ENCODE data around the gene DNAAF8.
"Not testable (repeated sequence)": the region's sequence is repeated elsewhere in the genome, so short reads cannot be mapped to it uniquely, and the experiment has no call there.

Gene DNAAF8

GRCh38 chr16:4733211-4733742, 1.1 kb upstream of the DNAAF8 start:
- peak overlapping the region; percentile 90 to 100 for H3K4me3 ChIP-seq (ENCODE audit: low read depth in 1 of 2, low read length in 2 of 2)
- no peak overlapping the region for H3K27ac ChIP-seq (ENCODE audit: low read length)
- H3K4me1 ChIP-seq (ENCODE audit: control insufficient read depth in 1 of 2, insufficient read depth in 2 of 2, low read length in 2 of 2), result peaks cover 0 to 16% of the 10 kb centered on the region in 2 donors
- no peaks in the 10 kb centered on the region for H3K27me3 ChIP-seq (ENCODE audit: low read depth, low read length)
- peaks cover 10 to 25% of the 10 kb centered on the region in 2 donors for H3K36me3 ChIP-seq (ENCODE audit: control insufficient read depth in 1 of 2, insufficient read depth in 2 of 2, low read length in 2 of 2)
- H3K9me3 ChIP-seq (ENCODE audit: control insufficient read depth in 1 of 2, low read length in 2 of 2), result no peaks in the 10 kb centered on the region

GRCh38 chr16:4733747-4734062, 632 bp upstream of the DNAAF8 start:
- H3K27me3 ChIP-seq (ENCODE audit: low read depth, low read length), result no peaks in the 10 kb centered on the region
- peak overlapping the region; percentile 90 to 100 for H3K4me3 ChIP-seq (ENCODE audit: low read depth in 1 of 2, low read length in 2 of 2)
- H3K9me3 ChIP-seq (ENCODE audit: control insufficient read depth in 1 of 2, low read length in 2 of 2), result no peaks in the 10 kb centered on the region
- H3K4me1 ChIP-seq (ENCODE audit: control insufficient read depth in 1 of 2, insufficient read depth in 2 of 2, low read length in 2 of 2), result peaks cover 0 to 16% of the 10 kb centered on the region in 2 donors
- H3K27ac ChIP-seq (ENCODE audit: low read length), result no peak overlapping the region
- peaks cover 8 to 20% of the 10 kb centered on the region in 2 donors for H3K36me3 ChIP-seq (ENCODE audit: control insufficient read depth in 1 of 2, insufficient read depth in 2 of 2, low read length in 2 of 2)

- Histone ChIP-seq H3K9me3 (ENCODE audit: control insufficient read depth in 1 of 2, low read length in 2 of 2) (no peaks in the 10 kb centered on the region), H3K36me3 (ENCODE audit: control insufficient read depth in 1 of 2, insufficient read depth in 2 of 2, low read length in 2 of 2) (peaks cover 5 to 12% of the 10 kb centered on the region in 2 donors), H3K27ac (ENCODE audit: low read length) (peak overlapping the region; percentile 71), H3K27me3 (ENCODE audit: low read depth, low read length) (no peaks in the 10 kb centered on the region), H3K4me1 (ENCODE audit: control insufficient read depth in 1 of 2, insufficient read depth in 2 of 2, low read length in 2 of 2) (peaks cover 0 to 16% of the 10 kb centered on the region in 2 donors), H3K4me3 (ENCODE audit: low read depth in 1 of 2, low read length in 2 of 2) (peak overlapping the region; percentile 90 to 100)
These were observed 596 bp downstream of the DNAAF8 start for GRCh38 chr16:4734730-4735535.

GRCh38 chr16:4736546-4736945, 2.2 kb downstream of the DNAAF8 start:
- no peaks in the 10 kb centered on the region for H3K9me3 ChIP-seq (ENCODE audit: control insufficient read depth in 1 of 2, low read length in 2 of 2)
- peaks cover 0 to 3% of the 10 kb centered on the region in 2 donors for H3K36me3 ChIP-seq (ENCODE audit: control insufficient read depth in 1 of 2, insufficient read depth in 2 of 2, low read length in 2 of 2)
- H3K27me3 ChIP-seq (ENCODE audit: low read depth, low read length), result no peaks in the 10 kb centered on the region
- H3K4me1 ChIP-seq (ENCODE audit: control insufficient read depth in 1 of 2, insufficient read depth in 2 of 2, low read length in 2 of 2), result peaks cover 0 to 16% of the 10 kb centered on the region in 2 donors
- H3K4me3 ChIP-seq (ENCODE audit: low read depth in 1 of 2, low read length in 2 of 2), result no peak overlapping the region
- no peak overlapping the region for H3K27ac ChIP-seq (ENCODE audit: low read length)

- peaks cover 0 to 16% of the 10 kb centered on the region in 2 donors for H3K4me1 ChIP-seq (ENCODE audit: control insufficient read depth in 1 of 2, insufficient read depth in 2 of 2, low read length in 2 of 2)
- H3K4me3 ChIP-seq (ENCODE audit: low read depth in 1 of 2, low read length in 2 of 2), result no peak overlapping the region
- H3K27ac ChIP-seq (ENCODE audit: low read length), result no peak overlapping the region
These were observed 3.2 kb downstream of the DNAAF8 start for GRCh38 chr16:4737545-4737944.

GRCh38 chr16:4738370-4738769, 4.0 kb downstream of the DNAAF8 start:
- H3K36me3 ChIP-seq (ENCODE audit: control insufficient read depth in 1 of 2, insufficient read depth in 2 of 2, low read length in 2 of 2); H3K27me3 ChIP-seq (ENCODE audit: low read depth, low read length); H3K9me3 ChIP-seq (ENCODE audit: control insufficient read depth in 1 of 2, low read length in 2 of 2); H3K27ac ChIP-seq (ENCODE audit: low read length); H3K4me3 ChIP-seq (ENCODE audit: low read depth in 1 of 2, low read length in 2 of 2): not testable (repeated sequence)
- H3K4me1 ChIP-seq (ENCODE audit: control insufficient read depth in 1 of 2, insufficient read depth in 2 of 2, low read length in 2 of 2), result peaks cover 0 to 20% of the 10 kb centered on the region in 2 donors

More at GRCh38 chr16:4737545-4737944, 3.2 kb downstream of the DNAAF8 start:
- H3K27me3 ChIP-seq (ENCODE audit: low read depth, low read length), result no peaks in the 10 kb centered on the region
- no peaks in the 10 kb centered on the region for H3K9me3 ChIP-seq (ENCODE audit: control insufficient read depth in 1 of 2, low read length in 2 of 2)
- H3K36me3 ChIP-seq (ENCODE audit: control insufficient read depth in 1 of 2, insufficient read depth in 2 of 2, low read length in 2 of 2), result peaks cover 0 to 3% of the 10 kb centered on the region in 2 donors

- no peaks in the 10 kb centered on the region for H3K36me3 ChIP-seq (ENCODE audit: control insufficient read depth in 1 of 2, insufficient read depth in 2 of 2, low read length in 2 of 2)
- no peaks in the 10 kb centered on the region for H3K9me3 ChIP-seq (ENCODE audit: control insufficient read depth in 1 of 2, low read length in 2 of 2)
- no peaks in the 10 kb centered on the region for H3K27me3 ChIP-seq (ENCODE audit: low read depth, low read length)
- H3K4me1 ChIP-seq (ENCODE audit: control insufficient read depth in 1 of 2, insufficient read depth in 2 of 2, low read length in 2 of 2), result peaks cover 0 to 22% of the 10 kb centered on the region in 2 donors
- no peak overlapping the region for H3K27ac ChIP-seq (ENCODE audit: low read length)
- H3K4me3 ChIP-seq (ENCODE audit: low read depth in 1 of 2, low read length in 2 of 2), result peak overlapping the region; percentile 40 to 45
These were observed 9.0 kb downstream of the DNAAF8 start for GRCh38 chr16:4743226-4743878.

GRCh38 chr16:4744555-4745273, 10.4 kb downstream of the DNAAF8 start:
- H3K9me3 ChIP-seq (ENCODE audit: control insufficient read depth in 1 of 2, low read length in 2 of 2), result no peaks in the 10 kb centered on the region
- H3K27ac ChIP-seq (ENCODE audit: low read length), result no peak overlapping the region
- H3K4me3 ChIP-seq (ENCODE audit: low read depth in 1 of 2, low read length in 2 of 2), result no peak overlapping the region
- no peaks in the 10 kb centered on the region for H3K27me3 ChIP-seq (ENCODE audit: low read depth, low read length)
- no peaks in the 10 kb centered on the region for H3K36me3 ChIP-seq (ENCODE audit: control insufficient read depth in 1 of 2, insufficient read depth in 2 of 2, low read length in 2 of 2)
- H3K4me1 ChIP-seq (ENCODE audit: control insufficient read depth in 1 of 2, insufficient read depth in 2 of 2, low read length in 2 of 2), result peaks cover 0 to 22% of the 10 kb centered on the region in 2 donors

GRCh38 chr16:4745274-4745569, 10.9 kb downstream of the DNAAF8 start:
- Histone ChIP-seq H3K27ac (ENCODE audit: low read length) (no peak overlapping the region), H3K4me3 (ENCODE audit: low read depth in 1 of 2, low read length in 2 of 2) (no peak overlapping the region), H3K9me3 (ENCODE audit: control insufficient read depth in 1 of 2, low read length in 2 of 2) (no peaks in the 10 kb centered on the region), H3K4me1 (ENCODE audit: control insufficient read depth in 1 of 2, insufficient read depth in 2 of 2, low read length in 2 of 2) (peaks cover 0 to 22% of the 10 kb centered on the region in 2 donors), H3K27me3 (ENCODE audit: low read depth, low read length) (no peaks in the 10 kb centered on the region), H3K36me3 (ENCODE audit: control insufficient read depth in 1 of 2, insufficient read depth in 2 of 2, low read length in 2 of 2) (no peaks in the 10 kb centered on the region)

GRCh38 chr16:4746215-4746614, 11.9 kb downstream of the DNAAF8 start:
- Histone ChIP-seq H3K27ac (ENCODE audit: low read length) (no peak overlapping the region), H3K4me3 (ENCODE audit: low read depth in 1 of 2, low read length in 2 of 2) (no peak overlapping the region), H3K4me1 (ENCODE audit: control insufficient read depth in 1 of 2, insufficient read depth in 2 of 2, low read length in 2 of 2) (peaks cover 0 to 22% of the 10 kb centered on the region in 2 donors), H3K9me3 (ENCODE audit: control insufficient read depth in 1 of 2, low read length in 2 of 2) (no peaks in the 10 kb centered on the region), H3K36me3 (ENCODE audit: control insufficient read depth in 1 of 2, insufficient read depth in 2 of 2, low read length in 2 of 2) (peaks cover 5 to 8% of the 10 kb centered on the region in 2 donors), H3K27me3 (ENCODE audit: low read depth, low read length) (no peaks in the 10 kb centered on the region)

GRCh38 chr16:4746991-4747574, 12.7 kb downstream of the DNAAF8 start:
- H3K27ac ChIP-seq (ENCODE audit: low read length), result no peak overlapping the region
- H3K9me3 ChIP-seq (ENCODE audit: control insufficient read depth in 1 of 2, low read length in 2 of 2), result no peaks in the 10 kb centered on the region
- no peak overlapping the region for H3K4me3 ChIP-seq (ENCODE audit: low read depth in 1 of 2, low read length in 2 of 2)
- no peaks in the 10 kb centered on the region for H3K27me3 ChIP-seq (ENCODE audit: low read depth, low read length)
- H3K36me3 ChIP-seq (ENCODE audit: control insufficient read depth in 1 of 2, insufficient read depth in 2 of 2, low read length in 2 of 2), result peaks cover 9 to 17% of the 10 kb centered on the region in 2 donors
- H3K4me1 ChIP-seq (ENCODE audit: control insufficient read depth in 1 of 2, insufficient read depth in 2 of 2, low read length in 2 of 2), result peaks cover 0 to 22% of the 10 kb centered on the region in 2 donors
